ENCODE results near the gene SCAND1. TPM values are rescaled to one million over a fixed set of nuclear protein-coding genes. Genes with fewer than 3 reads are reported as not detected.

The SCAND1 gene
- total RNA-seq, 3 donors from 2014 or later = 55.3 to 80.4 (median 60.7) TPM

DNA sequence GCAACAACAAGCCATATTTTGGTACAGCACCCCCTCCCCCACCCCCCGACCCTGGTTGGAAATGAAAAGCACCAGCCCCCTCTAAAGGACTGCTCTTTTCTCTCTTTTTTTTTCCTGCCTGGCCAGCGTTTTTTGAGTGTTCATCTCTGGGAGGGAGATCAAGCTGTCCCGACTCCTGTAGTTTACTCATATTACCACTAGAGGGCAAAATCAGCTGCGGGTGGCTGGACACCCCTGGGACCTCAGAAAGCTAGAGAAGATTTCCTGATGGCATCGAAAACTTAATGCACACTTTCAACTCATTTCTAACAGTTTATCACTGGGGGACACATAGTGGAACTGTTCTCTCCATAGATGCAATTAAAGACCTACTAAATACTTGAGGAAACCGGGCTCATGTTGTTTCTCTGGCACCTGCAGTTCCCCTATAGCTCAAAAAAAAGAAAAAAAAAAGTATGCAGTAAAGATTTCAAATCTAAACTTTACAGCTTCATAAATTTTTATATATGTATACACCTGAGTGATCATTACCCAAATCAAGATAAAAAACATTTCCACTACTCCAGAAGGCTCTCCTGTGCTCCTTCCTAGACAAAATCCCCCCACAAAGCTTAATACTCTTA is 38.5 kb upstream of the SCAND1 start:
- intact Hi-C loops (cut with DNase I, micrococcal nuclease) = loop anchor here in 1 of 2 donors (2.0 kb wide), 1 partner anchor 146 kb away; no protein-coding TSS in a partner anchor

DNA sequence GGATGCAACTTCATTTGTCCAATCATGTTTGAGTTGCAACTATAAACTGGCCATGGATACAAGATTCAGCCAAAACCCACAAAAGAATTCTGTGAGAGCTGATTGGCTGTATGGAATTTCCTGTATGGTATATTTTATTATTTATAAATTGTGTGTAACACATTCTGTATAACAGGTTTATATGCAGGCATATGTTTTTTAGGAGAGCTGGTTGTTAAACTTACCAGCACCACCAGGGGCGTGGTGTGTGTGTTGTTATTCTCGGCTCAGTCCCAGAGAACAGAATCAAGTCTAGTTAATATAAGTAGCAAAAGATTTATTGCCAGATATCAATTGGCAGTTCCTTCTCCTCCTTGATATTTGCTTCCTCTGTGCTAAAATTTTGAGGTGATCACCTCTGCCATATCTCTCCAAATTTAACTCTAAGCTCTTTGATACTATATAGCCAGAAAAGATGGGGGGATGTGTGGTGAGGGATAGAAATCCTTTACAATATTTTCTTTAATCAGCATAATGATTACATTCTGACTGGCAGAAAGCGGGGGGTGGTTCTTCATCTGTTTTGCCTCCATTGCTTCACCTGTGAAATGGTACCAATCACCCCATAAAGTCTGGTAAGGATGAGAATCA is 37.0 kb upstream of the SCAND1 start:
- H3K4me3 ChIP-seq = no peak overlapping the region
- H3K4me1 ChIP-seq (ENCODE audit: low read depth) = no peaks in the 10 kb centered on the region
- peak; percentile 45 for ATAC-seq
- no peaks in the 10 kb centered on the region for H3K36me3 ChIP-seq (ENCODE audit: low read depth)
- no peaks in the 10 kb centered on the region for H3K9me3 ChIP-seq
- intact Hi-C loops (cut with DNase I, micrococcal nuclease) = no loop called here
- TF ChIP-seq, protein P1, sequence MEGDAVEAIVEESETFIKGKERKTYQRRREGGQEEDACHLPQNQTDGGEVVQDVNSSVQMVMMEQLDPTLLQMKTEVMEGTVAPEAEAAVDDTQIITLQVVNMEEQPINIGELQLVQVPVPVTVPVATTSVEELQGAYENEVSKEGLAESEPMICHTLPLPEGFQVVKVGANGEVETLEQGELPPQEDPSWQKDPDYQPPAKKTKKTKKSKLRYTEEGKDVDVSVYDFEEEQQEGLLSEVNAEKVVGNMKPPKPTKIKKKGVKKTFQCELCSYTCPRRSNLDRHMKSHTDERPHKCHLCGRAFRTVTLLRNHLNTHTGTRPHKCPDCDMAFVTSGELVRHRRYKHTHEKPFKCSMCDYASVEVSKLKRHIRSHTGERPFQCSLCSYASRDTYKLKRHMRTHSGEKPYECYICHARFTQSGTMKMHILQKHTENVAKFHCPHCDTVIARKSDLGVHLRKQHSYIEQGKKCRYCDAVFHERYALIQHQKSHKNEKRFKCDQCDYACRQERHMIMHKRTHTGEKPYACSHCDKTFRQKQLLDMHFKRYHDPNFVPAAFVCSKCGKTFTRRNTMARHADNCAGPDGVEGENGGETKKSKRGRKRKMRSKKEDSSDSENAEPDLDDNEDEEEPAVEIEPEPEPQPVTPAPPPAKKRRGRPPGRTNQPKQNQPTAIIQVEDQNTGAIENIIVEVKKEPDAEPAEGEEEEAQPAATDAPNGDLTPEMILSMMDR (IDR thresholded peaks at IDR 0.05) = peak; percentile 29
- DNase-seq = peak in 1 of 3 donors; percentile 51

More for the DNA sequence above, 38.5 kb upstream of the SCAND1 start:
- no peaks in the 10 kb centered on the region for H3K36me3 ChIP-seq (ENCODE audit: low read depth)
- DNase-seq (peak in 1 of 3 donors; percentile 45), ATAC-seq (peak; percentile 88)
- no peak overlapping the region for H3K4me3 ChIP-seq
- no peaks in the 10 kb centered on the region for H3K4me1 ChIP-seq (ENCODE audit: low read depth)
- H3K9me3 ChIP-seq = no peaks in the 10 kb centered on the region
- TF ChIP-seq, protein P1 (IDR thresholded peaks at IDR 0.05) = peak; percentile 70

- no peak for ATAC-seq
- intact Hi-C loops (cut with DNase I, micrococcal nuclease) = no loop called here
- DNase-seq = no peak
- no peaks in the 10 kb centered on the region for H3K9me3 ChIP-seq
- TF ChIP-seq, protein P1 (IDR thresholded peaks at IDR 0.05) = no peak
- no peaks in the 10 kb centered on the region for H3K36me3 ChIP-seq (ENCODE audit: low read depth)
- H3K4me3 ChIP-seq = no peak overlapping the region
- no peaks in the 10 kb centered on the region for H3K4me1 ChIP-seq (ENCODE audit: low read depth)
Observed at GRCh38 chr20:35988910-35989463, 34.7 kb upstream of the SCAND1 start.

DNA sequence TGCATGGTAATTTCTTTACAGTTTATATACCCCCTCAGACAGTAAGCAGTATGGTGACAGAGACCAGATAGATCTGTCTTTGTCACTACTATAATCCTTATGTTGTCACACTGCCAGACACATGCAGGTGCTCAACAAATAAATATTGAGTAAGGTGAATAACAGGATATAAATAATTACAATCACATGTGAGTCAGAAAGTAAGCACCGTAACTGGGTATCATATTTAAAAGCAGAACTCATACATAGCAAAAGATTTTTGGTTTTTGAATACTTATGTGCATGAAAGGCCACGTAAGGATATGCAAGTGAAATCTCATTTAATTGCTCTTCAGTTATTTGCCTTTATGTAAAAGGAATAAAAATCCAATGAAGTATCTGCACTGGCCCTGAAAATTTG is 31.5 kb upstream of the SCAND1 start:
- Histone ChIP-seq H3K4me3 (no peak overlapping the region), H3K36me3 (ENCODE audit: low read depth) (no peaks in the 10 kb centered on the region), H3K9me3 (no peaks in the 10 kb centered on the region), H3K4me1 (ENCODE audit: low read depth) (no peaks in the 10 kb centered on the region)
- intact Hi-C loops (cut with DNase I, micrococcal nuclease) = no loop called here
- DNase-seq = no peak
- no peak for ATAC-seq
- TF ChIP-seq, protein P1 (IDR thresholded peaks at IDR 0.05) = no peak

- intact Hi-C loops (cut with DNase I, micrococcal nuclease) = no loop called here
Observed at GRCh38 chr20:35984382-35984781, 30.1 kb upstream of the SCAND1 start.

More at GRCh38 chr20:35984382-35984781, 30.1 kb upstream of the SCAND1 start:
- Histone ChIP-seq H3K36me3 (ENCODE audit: low read depth) (no peaks in the 10 kb centered on the region), H3K9me3 (no peaks in the 10 kb centered on the region), H3K4me3 (no peak overlapping the region), H3K4me1 (ENCODE audit: low read depth) (no peaks in the 10 kb centered on the region)
- TF ChIP-seq, protein P1 (IDR thresholded peaks at IDR 0.05) = no peak
- no peak for ATAC-seq
- no peak for DNase-seq

Data from mucosa of descending colon (tissue), 3 donors.